DOHH2 (cell line): ENCODE data around the gene NGLY1.

Source experiments
- CTCF ChIP-seq: fragments of 200-600 bp; sonication (generic); IDR thresholded peaks from one replicate; pipeline ENCODE4 v1.5.1; 2014; ENCODE audit warnings: antibody characterized with exemption, mild to moderate bottlenecking, low read depth, low read length; ENCODE audit not compliant: poor library complexity, severe bottlenecking
- EZH2phosphoT487 ChIP-seq: fragments of 200-600 bp; sonication (generic); IDR thresholded peaks from 2 replicates; pipeline ENCODE4 v1.6.1; 2017; ENCODE audit warnings: borderline replicate concordance, mild to moderate bottlenecking, antibody characterized with exemption, low read length, moderate library complexity, mixed read lengths

GRCh38 chr3:25747033-25747432 is 36.2 kb downstream of the NGLY1 start:
- TF ChIP-seq CTCF: no peak
- no peak for TF ChIP-seq EZH2phosphoT487
